Neural progenitor cell (in vitro differentiated cells): ENCODE measurements around the gene XPR1.

Experiments
- EZH2 ChIP-seq: fragments of 200-600 bp; sonication (generic); IDR thresholded peaks from 2 replicates; pipeline ENCODE4 v1.6.1; 2017; ENCODE audit warnings: antibody characterized with exemption, mild to moderate bottlenecking, moderate library complexity
- EZH2phosphoT487 ChIP-seq: fragments of 200-600 bp; sonication (generic); IDR thresholded peaks from 2 replicates; pipeline ENCODE4 v1.6.1; 2017; ENCODE audit warnings: antibody characterized with exemption
- TF ChIP-seq, protein P1 (sequence below): fragments of 200-600 bp; sonication (generic); IDR thresholded peaks from 2 replicates; pipeline ENCODE4 v1.5.1; 2017; ENCODE audit warnings: antibody characterized with exemption, mild to moderate bottlenecking

DNA sequence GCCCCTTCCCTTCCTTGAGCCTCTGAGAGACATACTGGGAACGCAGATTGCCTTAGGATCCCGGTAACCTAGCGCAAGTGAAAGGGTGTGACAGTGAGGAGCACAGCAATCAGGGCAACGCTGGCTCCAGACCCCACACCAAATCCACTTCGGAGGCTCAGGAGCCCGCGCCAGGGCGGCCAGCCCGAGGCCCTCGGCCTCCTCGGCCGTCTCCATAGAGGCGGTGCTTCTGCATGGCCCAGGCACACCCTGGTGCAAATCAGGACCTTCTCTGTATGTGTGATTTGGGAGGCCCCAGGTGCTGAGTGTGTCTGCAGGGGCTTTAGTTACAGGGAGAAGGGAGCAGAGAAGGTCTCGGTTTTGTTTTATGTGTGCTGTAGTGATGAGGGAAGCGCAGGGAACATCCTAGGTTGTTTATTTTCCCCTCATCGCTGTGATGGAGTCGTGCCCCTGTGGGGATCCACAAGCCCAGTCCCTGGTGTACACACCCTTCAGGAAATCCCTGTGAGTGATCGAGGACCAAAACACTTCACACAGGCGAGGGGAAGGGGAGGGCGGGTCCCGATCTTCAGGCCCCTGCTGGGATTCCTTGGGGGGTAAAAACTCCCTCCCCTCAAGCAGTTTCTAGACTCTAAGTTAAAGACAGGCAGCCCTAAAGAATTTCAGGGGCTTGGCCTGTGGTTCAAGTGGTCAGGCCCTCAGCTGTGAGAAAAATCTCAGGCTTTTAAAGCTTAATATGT, 290.2 kb downstream of the XPR1 start:
- TF ChIP-seq, protein P1, sequence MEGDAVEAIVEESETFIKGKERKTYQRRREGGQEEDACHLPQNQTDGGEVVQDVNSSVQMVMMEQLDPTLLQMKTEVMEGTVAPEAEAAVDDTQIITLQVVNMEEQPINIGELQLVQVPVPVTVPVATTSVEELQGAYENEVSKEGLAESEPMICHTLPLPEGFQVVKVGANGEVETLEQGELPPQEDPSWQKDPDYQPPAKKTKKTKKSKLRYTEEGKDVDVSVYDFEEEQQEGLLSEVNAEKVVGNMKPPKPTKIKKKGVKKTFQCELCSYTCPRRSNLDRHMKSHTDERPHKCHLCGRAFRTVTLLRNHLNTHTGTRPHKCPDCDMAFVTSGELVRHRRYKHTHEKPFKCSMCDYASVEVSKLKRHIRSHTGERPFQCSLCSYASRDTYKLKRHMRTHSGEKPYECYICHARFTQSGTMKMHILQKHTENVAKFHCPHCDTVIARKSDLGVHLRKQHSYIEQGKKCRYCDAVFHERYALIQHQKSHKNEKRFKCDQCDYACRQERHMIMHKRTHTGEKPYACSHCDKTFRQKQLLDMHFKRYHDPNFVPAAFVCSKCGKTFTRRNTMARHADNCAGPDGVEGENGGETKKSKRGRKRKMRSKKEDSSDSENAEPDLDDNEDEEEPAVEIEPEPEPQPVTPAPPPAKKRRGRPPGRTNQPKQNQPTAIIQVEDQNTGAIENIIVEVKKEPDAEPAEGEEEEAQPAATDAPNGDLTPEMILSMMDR = no peak
- no peak for TF ChIP-seq EZH2phosphoT487
- TF ChIP-seq EZH2 = no peak
